Measurements from ENCODE around the gene MAPK4.

MAPK4 gene

GRCh38 chr18:50638016-50638883, 78.4 kb downstream of the MAPK4 start:
- Histone ChIP-seq H3K27me3 (ENCODE audit: insufficient read depth, low read length, poor library complexity) (no peaks in the 10 kb centered on the region), H2AFZ (ENCODE audit: low read depth, low read length) (no peak overlapping the region), H4K20me1 (ENCODE audit: insufficient read depth, low read length) (no peaks in the 10 kb centered on the region), H3K79me2 (ENCODE audit: insufficient read depth, low read length) (no peaks in the 10 kb centered on the region), H3K9ac (ENCODE audit: low read depth, low read length) (no peak overlapping the region), H3K4me1 (ENCODE audit: insufficient read depth, low read length) (no peaks in the 10 kb centered on the region), H3K27ac (ENCODE audit: low read length) (no peak overlapping the region), H3K4me3 (ENCODE audit: low read depth in 1 of 2, low read length in 2 of 2) (no peak overlapping the region), H3K36me3 (ENCODE audit: insufficient read depth, low read length) (no peaks in the 10 kb centered on the region), H3K9me3 (ENCODE audit: insufficient read depth, low read length, severe bottlenecking) (no peaks in the 10 kb centered on the region), H3K4me2 (ENCODE audit: insufficient read depth, low read length) (no peak overlapping the region)
- ATAC-seq (ENCODE audit: insufficient read depth, low read depth) (no peak), DNase-seq (no peak)
- no peak for TF ChIP-seq CTCF (IDR thresholded peaks at IDR 0.05; ENCODE audit: borderline replicate concordance, extremely low read depth, low read length, poor library complexity, severe bottlenecking)
- no peak for TF ChIP-seq EZH2 (IDR thresholded peaks at IDR 0.05; ENCODE audit: borderline replicate concordance, low read depth, low read length, severe bottlenecking)

- no peaks in the 10 kb centered on the region for H3K36me3 ChIP-seq (ENCODE audit: insufficient read depth, low read length)
- no peak overlapping the region for H3K27ac ChIP-seq (ENCODE audit: low read length)
- H3K9me3 ChIP-seq (ENCODE audit: insufficient read depth, low read length, severe bottlenecking) = no peaks in the 10 kb centered on the region
- DNase-seq (no peak), ATAC-seq (ENCODE audit: insufficient read depth, low read depth) (no peak)
- H3K27me3 ChIP-seq (ENCODE audit: insufficient read depth, low read length, poor library complexity) = no peaks in the 10 kb centered on the region
- H2AFZ ChIP-seq (ENCODE audit: low read depth, low read length) = no peak overlapping the region
- no peaks in the 10 kb centered on the region for H4K20me1 ChIP-seq (ENCODE audit: insufficient read depth, low read length)
- no peak overlapping the region for H3K4me2 ChIP-seq (ENCODE audit: insufficient read depth, low read length)
- no peak overlapping the region for H3K9ac ChIP-seq (ENCODE audit: low read depth, low read length)
- H3K4me3 ChIP-seq (ENCODE audit: low read depth in 1 of 2, low read length in 2 of 2) = no peak overlapping the region
- TF ChIP-seq CTCF (IDR thresholded peaks at IDR 0.05; ENCODE audit: borderline replicate concordance, extremely low read depth, low read length, poor library complexity, severe bottlenecking) (no peak), EZH2 (IDR thresholded peaks at IDR 0.05; ENCODE audit: borderline replicate concordance, low read depth, low read length, severe bottlenecking) (no peak)
- no peaks in the 10 kb centered on the region for H3K4me1 ChIP-seq (ENCODE audit: insufficient read depth, low read length)
- no peaks in the 10 kb centered on the region for H3K79me2 ChIP-seq (ENCODE audit: insufficient read depth, low read length)
Measured at GRCh38 chr18:50638884-50639420, 79.1 kb downstream of the MAPK4 start.

GRCh38 chr18:50639711-50640110, 79.8 kb downstream of the MAPK4 start:
- no peaks in the 10 kb centered on the region for H4K20me1 ChIP-seq (ENCODE audit: insufficient read depth, low read length)
- no peak overlapping the region for H3K4me2 ChIP-seq (ENCODE audit: insufficient read depth, low read length)
- H2AFZ ChIP-seq (ENCODE audit: low read depth, low read length) = no peak overlapping the region
- H3K79me2 ChIP-seq (ENCODE audit: insufficient read depth, low read length) = no peaks in the 10 kb centered on the region
- DNase-seq (no peak), ATAC-seq (ENCODE audit: insufficient read depth, low read depth) (no peak)
- TF ChIP-seq CTCF (IDR thresholded peaks at IDR 0.05; ENCODE audit: borderline replicate concordance, extremely low read depth, low read length, poor library complexity, severe bottlenecking) (no peak), EZH2 (IDR thresholded peaks at IDR 0.05; ENCODE audit: borderline replicate concordance, low read depth, low read length, severe bottlenecking) (no peak)
- H3K27ac ChIP-seq (ENCODE audit: low read length) = no peak overlapping the region
- H3K4me3 ChIP-seq (ENCODE audit: low read depth in 1 of 2, low read length in 2 of 2) = no peak overlapping the region
- H3K36me3 ChIP-seq (ENCODE audit: insufficient read depth, low read length) = no peaks in the 10 kb centered on the region
- no peaks in the 10 kb centered on the region for H3K9me3 ChIP-seq (ENCODE audit: insufficient read depth, low read length, severe bottlenecking)
- H3K27me3 ChIP-seq (ENCODE audit: insufficient read depth, low read length, poor library complexity) = no peaks in the 10 kb centered on the region
- H3K4me1 ChIP-seq (ENCODE audit: insufficient read depth, low read length) = no peaks in the 10 kb centered on the region
- H3K9ac ChIP-seq (ENCODE audit: low read depth, low read length) = no peak overlapping the region

Measured in DND-41 (cell line).